ACHN (cell line): ENCODE measurements around the gene AMBRA1.
"Not testable (repeated sequence)": the region's sequence is repeated elsewhere in the genome, so short reads cannot be mapped to it uniquely, and the experiment has no call there.

Source experiments
- DNase-seq: peaks from one replicate; pipeline ENCODE4 v3.0.0-alpha.2; 2015
- in situ Hi-C: cut with HindIII; loops from 2 replicates; pipeline ENCODE4 v1.10.0; 2017; ENCODE audit warnings: low sequenced_read_pairs, low pct_ligation_motif_present, low pct_unique_long_range_greater_than_20kb

AMBRA1 gene

DNA sequence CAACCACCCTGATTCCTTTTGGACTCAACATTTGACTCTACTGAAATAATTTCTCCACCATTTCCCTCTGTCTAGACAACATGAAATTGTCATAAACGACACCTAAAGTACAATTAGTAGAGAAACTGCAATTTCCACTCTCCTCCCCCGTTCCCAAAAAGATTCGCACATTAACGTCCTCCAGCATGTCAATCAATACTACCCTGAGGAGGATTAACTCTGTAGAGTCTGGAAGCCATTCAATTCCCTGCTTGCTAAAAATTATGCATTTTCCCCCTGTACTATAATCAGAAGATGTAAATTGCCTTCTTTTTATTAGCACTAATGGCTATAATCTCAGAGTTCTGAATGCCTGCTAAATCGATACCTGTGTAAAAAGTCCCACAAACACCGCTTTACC, 70.5 kb downstream of the AMBRA1 start:
- in situ Hi-C loops, result no loop called here

DNA sequence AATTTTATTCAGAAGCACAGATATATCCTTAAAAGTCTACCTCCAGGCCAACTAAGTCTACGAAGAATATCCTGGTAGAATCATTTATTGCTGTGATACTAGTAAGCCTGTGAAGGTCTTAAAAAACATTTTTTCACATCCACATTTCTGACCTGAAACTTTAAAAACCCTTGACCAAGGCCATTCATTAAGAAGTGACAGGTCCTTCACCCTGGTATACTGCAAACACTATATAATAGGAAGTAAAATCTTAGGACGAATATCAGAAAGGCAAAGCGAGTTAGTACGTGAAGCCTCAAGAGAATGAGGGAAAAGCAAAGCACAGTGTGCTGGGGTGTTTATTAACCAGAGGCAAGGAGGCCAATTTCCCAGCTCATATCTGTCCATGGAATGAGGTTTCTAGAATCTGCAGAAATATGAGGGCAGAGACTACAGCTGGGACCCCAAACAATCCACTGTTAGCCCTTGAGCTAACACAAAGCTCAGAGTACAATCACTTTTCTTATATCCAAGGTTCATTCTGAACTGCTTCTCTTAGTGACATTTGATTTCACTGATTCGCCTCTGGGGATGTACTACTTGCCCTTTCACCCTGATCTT, 71.0 kb downstream of the AMBRA1 start:
- in situ Hi-C loops, result no loop called here
- peak; percentile 28 for DNase-seq

More for the DNA sequence above, 70.5 kb downstream of the AMBRA1 start:
- DNase-seq, result no peak

DNA sequence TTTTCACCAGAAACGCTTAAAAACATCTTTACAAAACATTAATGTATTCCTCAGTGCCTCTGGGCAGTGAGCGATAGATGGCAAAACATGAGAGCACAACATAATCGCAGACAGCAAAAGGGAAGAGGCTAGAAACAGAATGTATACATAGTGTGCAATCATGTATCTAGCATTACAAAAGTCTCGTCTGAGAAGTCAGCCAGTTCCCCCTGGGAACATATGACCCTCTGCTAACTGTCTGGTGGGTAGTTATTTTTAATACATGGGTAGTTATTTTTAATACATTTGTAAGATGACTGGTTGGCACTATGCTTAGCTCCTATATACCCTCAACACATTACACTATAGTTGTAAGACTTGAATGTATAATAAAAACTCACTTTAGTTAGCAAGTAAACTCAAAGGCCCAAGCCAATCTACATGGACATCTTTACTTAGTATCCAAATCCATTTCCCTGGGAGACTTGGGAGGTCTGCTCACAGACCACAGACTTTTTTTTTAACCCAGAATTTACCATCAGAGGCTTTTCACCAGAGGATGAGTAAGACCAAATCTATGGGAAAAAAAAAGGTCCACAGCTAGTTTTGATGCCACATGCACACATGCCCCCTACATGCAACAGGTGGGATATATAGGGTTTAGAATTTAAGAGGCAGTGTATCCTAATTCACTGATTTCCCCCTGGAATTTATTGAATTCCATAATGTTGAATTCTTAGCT, 71.7 kb downstream of the AMBRA1 start:
- peak; percentile 68 for DNase-seq
- in situ Hi-C loops, result no loop called here

DNA sequence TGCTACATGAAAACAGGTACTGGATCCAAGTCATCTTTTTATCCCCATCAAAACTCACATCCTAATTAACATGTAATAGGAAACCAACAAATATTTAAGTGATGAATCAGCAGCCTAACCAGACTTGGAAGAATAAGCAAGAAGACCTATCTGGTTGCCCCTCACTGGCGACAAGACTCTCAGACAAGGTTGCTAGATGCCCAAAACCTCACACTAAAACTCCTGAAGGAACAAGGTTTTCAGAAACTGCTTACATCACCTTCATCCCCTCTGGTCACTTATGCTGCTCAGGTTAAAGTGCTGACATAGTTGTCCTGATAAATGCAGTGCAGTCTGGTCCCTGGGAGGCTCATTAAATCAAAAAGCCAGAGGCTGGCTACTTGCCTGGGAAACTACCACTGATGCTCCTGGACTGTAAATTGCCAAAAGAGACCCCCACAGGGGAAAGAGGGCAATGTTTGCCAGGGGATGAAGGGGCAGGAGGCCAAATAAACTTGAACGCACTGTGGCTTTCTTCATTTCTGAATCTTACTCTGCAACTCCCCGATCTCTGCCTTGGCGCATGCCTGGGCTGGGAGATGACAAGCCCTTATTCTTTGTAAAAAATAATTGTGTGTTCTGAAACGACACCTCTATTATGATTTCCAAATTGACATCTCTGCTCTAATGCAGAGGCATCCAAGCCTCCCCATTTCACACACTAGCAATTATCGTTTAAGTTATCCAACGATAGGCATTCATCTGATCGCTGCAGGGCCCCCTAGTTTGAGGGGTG, 72.7 kb downstream of the AMBRA1 start:
- peak; percentile 7 for DNase-seq
- in situ Hi-C loops, result no loop called here

DNA sequence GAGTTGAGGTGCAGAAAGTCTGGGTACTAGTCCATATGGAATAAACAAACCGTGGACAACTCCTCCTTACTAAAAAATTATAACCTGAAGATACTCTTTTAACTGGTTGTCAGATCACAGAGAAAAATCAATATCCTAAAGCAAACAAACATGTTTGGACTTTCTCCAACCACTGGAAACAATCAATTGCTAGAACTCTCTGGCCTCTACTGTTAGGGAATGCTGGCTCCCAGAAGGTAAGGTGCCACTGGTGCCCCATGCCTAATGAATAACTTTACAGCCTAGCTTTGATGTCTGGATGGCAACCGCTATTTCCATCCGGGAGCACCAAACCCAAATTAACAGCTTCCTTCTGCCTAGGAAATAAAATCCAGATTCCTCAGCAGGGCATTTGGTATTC, 74.5 kb downstream of the AMBRA1 start:
- in situ Hi-C loops, result no loop called here
- DNase-seq, result no peak

DNA sequence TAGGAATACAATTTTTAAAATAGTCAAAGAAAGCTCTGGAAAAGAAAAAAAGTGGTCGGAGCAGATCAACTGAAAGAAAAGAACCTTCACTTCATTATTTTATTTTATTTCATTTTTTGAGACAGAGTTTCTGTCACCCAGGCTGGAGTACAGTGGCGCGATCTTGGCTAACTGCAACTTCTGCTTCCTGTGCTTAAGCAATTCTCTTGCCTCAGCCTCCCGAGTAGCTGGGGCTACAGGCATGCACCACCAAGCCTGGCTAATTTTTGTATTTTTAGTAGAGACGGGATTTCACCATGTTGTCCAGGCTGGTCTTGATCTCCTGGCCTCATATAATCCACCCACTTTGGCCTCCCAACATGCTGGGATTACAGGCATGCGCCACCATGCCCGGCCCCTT, 74.9 kb downstream of the AMBRA1 start:
- in situ Hi-C loops, DNase-seq: not testable (repeated sequence)

DNA sequence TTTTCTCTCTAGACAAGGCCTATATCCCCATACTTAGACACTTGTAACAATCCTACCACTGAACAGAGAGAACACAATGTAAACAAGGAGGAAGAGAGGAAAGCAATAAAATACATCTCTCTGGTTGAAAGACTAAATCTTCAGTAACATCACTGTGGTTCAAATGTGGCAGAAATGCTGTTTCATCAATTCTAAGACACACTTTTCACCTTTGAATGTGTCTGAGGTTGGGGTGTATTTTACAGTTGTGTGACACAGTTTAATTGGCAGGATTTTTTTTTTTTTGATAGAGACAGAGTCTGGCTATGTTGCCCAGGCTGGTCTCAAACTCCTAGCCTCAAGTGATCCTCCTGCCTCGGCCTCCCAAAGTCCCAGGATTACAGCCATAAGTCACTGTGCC, 79.5 kb downstream of the AMBRA1 start:
- no peak for DNase-seq
- in situ Hi-C loops, result no loop called here

DNA sequence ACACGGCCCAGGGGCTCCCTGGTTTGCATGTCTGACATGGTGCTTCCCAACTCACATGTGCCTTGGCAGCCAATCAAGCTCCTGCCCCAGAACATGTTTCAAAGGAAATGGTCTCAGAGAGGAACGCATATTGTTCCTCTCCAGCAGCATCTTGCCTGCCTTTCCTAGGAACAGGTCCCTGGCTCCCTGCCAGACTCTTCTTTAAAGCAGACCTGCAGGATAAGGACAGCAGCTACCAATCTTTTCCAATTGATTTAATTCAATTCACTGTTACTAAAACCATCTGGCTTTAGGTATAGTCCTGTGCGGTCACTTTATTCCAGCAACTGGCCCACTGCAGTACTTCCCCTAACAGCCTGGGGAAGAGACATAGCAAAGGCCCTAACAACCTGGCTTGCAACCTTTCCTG, 79.9 kb downstream of the AMBRA1 start:
- in situ Hi-C loops, result no loop called here
- DNase-seq, result no peak

DNA sequence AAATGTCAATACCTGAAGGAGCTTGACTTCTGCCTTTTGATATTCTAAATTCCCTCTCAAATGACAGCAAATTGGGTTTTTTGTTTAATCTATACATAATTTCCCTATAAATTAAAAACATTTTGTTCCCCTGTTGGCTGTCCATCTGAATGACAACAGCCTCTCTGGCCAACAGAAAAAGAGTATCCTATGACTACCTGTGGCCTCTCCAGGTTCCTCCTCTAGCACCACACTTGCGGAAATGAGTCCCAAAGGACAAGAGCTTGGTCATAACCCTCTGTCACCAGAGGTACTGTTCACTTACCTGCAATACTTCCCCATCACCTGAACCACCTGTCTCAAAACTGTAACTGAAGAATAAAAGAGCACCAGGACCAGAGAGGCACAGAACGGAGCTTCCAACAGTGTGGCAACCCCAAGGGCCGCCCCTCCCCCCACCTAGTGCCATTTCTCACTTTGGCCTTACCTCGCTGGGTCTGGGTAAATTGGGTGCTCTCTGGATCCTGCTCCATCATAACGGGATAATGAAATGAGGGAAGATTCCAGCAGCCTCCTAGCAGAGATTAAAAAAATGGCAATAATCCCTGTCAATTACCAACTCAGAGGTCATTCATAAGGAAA, 81.5 kb downstream of the AMBRA1 start:
- DNase-seq, result no peak
- in situ Hi-C loops, result no loop called here

DNA sequence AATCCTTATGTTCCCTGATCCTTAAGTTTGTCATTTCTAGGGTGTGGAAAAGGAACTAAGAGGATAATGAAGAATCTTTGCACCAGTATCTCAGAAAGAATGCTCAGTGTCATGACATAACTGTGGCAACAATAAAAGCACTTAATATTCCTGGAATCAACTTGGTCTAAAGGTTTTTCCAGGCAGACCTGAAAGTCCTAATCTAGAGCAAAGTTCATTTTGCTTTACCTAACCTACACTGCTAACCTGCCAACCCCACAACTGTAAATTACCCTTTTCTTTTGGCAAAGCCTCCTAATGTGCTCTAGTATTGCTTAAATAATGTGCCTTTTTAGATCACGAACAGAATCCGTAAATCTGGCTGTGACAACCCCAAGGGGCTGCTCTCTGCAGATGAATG, 82.5 kb downstream of the AMBRA1 start:
- DNase-seq, result no peak
- in situ Hi-C loops, result no loop called here

DNA sequence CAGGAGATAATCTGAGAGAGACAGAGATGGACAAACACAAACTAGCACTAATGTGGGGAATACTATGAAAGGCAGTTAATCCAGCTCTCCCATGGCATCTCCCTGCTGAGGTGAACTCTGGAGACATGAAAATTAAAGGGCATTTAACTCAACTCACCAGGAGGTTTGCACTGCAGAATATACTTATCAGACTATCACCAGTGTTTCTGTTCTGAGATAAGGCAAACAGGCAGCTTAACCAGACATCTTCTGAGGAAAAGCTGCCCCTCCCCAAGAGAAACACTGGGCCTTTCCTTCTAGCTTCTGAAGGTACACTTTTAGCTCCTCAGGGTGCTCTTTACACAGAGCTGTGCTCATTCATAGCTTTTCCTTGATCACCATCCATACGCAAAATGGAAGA, 85.5 kb downstream of the AMBRA1 start:
- DNase-seq, result no peak
- in situ Hi-C loops, result no loop called here

DNA sequence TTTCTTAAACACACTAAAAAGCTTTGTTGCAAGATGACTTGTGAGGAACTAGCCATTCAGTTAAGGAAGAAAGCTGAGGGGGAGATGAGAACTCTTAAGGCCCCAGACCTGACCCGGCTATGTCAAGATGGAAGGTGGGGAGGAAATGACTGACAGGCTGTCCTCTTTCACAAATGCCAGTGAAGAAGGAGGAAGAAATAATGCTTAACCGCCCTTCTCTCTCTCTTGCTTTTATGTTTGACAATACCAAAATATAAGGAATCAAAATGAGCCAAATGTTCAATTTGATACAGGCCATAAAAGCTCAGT, 87.4 kb downstream of the AMBRA1 start:
- in situ Hi-C loops, result no loop called here
- no peak for DNase-seq

DNA sequence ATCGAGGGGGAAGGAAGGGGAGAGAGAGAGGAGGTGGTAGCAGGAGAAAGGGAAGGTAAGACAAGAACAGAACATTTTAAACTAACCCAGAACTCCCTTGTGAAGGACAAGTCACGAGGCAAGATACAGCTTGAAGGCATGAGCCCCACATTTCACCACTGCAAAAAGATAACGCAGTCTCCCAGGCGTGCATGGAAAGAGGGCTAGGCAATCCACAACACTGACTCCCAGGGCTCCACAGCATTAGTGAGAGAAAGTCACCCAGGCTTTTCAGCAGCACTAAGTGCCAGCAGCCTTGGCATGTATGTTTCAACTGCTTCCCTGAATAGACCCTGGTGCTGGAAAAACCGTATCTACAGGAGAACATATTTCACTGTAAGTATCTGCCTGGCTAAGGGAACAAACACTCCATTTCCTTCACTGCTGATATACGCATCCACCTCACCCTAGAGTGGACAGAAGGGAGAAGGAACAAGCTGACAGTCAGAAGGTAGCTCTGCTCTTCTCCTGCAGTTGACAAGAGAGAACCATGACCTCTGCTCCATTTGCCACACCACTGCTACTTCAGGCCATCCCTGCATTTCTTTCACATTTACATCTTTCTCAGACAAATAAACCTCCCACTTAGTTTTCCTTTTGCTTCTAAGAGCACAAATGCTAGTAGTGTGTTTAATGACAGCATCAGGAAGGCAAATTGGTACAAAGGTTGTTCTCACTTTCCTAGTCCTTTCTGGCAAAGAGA, 87.9 kb downstream of the AMBRA1 start:
- DNase-seq, result no peak
- in situ Hi-C loops, result no loop called here

DNA sequence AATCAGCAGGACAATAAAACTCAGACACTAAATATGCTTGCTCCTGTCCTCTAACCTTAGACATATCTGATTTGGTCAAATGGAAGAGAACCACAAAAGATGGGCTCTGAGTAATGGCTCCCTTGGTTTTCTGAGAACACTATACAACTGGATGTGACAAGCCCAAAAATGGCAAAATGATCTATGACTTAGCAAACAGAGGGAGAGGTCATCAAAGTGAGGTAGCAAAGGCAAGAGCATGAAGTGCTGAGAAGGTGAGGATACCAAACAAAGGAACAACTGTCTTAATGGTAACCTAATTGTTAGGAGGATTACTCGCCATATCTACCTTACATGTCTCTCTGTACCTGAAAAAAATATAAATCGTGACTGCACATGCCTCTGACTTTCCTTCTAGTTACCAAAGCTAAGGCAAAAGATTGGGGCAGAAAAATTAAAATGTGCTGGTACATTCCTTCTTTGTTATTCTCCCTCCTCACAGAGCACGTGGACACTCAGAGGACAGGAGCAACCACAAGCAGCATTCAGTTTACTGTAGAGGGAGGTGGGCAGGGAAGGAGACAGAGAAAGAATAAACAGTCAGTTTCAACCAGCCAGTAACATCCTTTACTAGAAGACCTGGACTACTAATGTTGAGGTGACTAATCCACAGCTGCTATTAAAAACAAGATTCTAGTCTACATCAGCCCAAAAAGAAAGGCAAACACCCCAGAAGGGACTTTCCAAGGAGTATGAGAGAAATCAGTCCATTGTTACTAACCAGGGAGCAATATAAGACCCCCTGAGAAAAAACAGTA, 88.8 kb downstream of the AMBRA1 start:
- in situ Hi-C loops, result no loop called here
- DNase-seq, result no peak

DNA sequence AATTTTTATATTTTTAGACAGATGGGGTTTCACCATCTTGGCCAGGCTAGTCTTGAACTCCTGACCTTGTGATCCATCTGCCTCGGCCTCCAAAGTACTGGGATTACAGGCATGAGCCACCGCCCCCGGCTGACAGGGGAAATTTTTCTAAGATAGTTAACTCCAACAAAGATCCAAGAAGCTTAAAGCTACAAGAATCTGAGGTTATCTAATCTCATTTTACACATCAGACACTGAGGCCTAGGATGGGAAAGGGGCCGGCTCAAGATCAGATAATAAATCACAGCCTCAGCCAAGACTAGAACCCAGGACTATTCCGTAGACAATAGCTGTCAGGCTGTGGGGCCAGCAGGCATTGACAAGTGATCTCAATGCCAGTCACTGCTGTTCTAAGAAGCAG, 94.0 kb downstream of the AMBRA1 start:
- DNase-seq, result no peak
- in situ Hi-C loops, result no loop called here

DNA sequence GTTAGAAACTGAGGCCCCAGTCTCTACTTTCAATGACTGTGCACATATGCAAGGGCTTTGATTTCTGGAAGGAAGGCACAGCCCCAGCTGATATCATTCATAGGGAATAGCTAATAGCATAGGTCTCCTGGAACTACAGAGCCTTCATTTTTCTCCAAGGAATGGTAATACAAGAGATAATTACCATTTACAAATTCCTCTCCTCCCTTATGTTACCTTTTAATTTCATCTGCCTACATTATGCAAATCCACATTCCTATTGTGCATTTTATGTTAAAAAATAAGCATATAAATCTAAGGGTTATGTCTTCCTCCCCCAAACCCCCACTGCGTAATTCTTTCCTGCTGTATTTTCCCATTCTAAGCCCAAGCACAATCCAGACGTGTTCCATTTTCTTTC, 94.9 kb downstream of the AMBRA1 start:
- DNase-seq, result no peak
- in situ Hi-C loops, result no loop called here

DNA sequence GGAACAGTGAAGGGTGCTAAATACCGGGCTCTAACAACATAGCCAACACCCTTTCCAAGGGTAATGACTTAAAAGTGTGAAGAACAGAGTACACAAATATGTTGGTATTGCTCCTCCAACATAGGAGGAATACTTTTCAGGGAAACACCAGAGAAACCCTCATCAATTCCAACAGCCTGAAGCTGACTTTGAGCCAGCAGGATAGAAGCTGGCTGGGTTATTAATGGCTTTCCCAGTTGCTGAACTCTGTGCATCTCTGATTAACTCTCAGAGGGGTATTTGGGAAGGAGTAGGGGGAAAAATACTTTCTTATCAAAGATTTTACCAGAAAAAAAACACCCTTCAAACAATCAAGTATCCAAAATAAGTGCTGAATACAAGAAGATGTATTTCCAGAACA, 95.6 kb downstream of the AMBRA1 start:
- DNase-seq, result no peak
- in situ Hi-C loops, result no loop called here

DNA sequence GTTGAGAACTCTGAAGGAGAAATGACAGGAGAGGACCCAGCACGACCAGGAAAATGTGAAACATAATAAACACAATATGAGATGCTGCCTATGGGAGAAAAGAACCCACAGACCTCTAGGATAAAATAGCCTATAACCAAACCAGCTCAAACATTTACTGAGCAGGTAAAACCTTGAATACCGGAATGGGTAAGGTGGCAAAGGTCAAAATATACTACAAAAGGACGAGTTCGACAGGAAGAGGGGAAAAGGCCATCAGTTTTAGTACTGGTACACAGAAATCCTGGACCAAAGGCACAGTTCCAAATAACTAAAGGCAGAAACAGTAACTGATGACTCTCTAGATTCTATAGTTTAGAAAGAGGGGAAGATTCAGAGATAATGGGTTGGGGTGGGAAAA, 96.3 kb downstream of the AMBRA1 start:
- in situ Hi-C loops, result no loop called here
- no peak for DNase-seq
